Epithelial cell of alveolus of lung (primary cell): ENCODE data around the gene N4BP2L1. TPM values are rescaled to one million over a fixed set of nuclear protein-coding genes. Genes with fewer than 3 reads are reported as not detected.

Experiments
- total RNA-seq: library from RNA; depleted of rRNA; stranded (reverse); fragments of >200 nt; gene quantifications from 2 replicates; pipeline ENCODE4 v1.2.1, GENCODE V29; 2015

Gene N4BP2L1
- 0.39 and 2.8 TPM in 2 replicates for total RNA-seq

DNA sequence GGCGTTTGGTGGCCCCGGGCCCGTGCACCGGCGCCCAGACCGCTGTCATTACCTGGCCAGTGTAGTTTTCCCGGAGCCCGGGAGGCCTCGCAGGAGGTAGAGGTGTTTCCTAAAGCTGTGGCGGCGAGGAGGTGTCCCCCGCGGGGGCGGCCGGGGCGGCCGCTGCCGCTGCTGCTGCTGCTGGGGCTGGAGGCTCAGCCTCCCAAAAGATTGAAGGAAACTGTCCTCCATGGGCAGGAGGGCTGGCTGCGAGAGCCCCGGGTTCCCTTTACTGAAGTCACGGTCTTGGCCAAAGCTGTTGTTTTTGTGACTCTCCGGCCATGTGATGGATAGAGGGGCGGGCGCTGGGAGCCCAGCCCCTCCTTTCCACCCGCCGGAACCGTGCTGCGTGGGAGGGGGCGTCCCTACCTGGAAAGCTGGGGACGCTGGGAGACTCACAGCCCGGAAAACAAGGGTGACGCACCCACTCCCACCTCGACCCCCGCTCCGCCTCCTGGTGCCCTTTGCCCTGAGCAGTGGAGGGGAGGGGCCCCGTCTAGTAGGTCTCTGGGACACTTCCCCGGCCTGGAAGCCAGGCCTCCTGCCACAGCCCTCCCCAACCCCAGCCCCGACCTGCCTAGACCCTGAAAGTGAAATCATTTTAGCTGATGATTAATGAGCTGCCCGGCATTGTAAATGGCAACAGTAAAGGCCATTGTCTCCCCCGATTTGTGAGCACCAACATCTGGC is at the start of gene N4BP2L1:
N4BP2L1 (minus strand) TSS at position 279 of the 729 bp plus-strand sequence; CDS start at position 231, 48 bp downstream.

Other genes starting within 250 kb of the N4BP2L1 start
- gene ZAR1L, start 112.8 kb downstream of the N4BP2L1 start, total RNA-seq: not detected in 2 replicates
- gene BRCA2, start 112.6 kb downstream of the N4BP2L1 start, total RNA-seq: 4.1 and 10.2 TPM in 2 replicates
- gene N4BP2L2, start 110.7 kb upstream of the N4BP2L1 start, total RNA-seq: 50.0 and 81.5 TPM in 2 replicates
- gene PDS5B, start 158.3 kb upstream of the N4BP2L1 start, total RNA-seq: 15.5 and 28.1 TPM in 2 replicates